Lower leg skin (tissue), 3 donors: ENCODE measurements around the gene TRIM44.

ENCODE experiments used
- CTCF ChIP-seq, 3 donors: fragments of 450-650 bp; IDR thresholded peaks; one replicate each; pipeline ENCODE4 v1.5.1; 2016; ENCODE audit warnings: antibody characterized with exemption in 3 of 3, mild to moderate bottlenecking in 3 of 3, moderate library complexity in 2 of 3
- POLR2A ChIP-seq, 2 donors: fragments of 450-650 bp; IDR thresholded peaks; one replicate each; pipeline ENCODE4 v1.6.1; 2016 to 2017; ENCODE audit warnings: antibody characterized with exemption in 2 of 2, mild to moderate bottlenecking in 1 of 2, moderate library complexity in 1 of 2

- TF ChIP-seq CTCF (IDR thresholded peaks at IDR 0.05) (no peak), POLR2A (IDR thresholded peaks at IDR 0.05) (no peak)
Measured at GRCh38 chr11:35765211-35765610, 102.6 kb downstream of the TRIM44 start.
